ENCODE measurements around the gene LBP. TPM values are rescaled to one million over a fixed set of nuclear protein-coding genes. Genes with fewer than 3 reads are reported as not detected.

LBP gene
- total RNA-seq, 1 experiment from 2014 or later = 0.37 TPM

DNA sequence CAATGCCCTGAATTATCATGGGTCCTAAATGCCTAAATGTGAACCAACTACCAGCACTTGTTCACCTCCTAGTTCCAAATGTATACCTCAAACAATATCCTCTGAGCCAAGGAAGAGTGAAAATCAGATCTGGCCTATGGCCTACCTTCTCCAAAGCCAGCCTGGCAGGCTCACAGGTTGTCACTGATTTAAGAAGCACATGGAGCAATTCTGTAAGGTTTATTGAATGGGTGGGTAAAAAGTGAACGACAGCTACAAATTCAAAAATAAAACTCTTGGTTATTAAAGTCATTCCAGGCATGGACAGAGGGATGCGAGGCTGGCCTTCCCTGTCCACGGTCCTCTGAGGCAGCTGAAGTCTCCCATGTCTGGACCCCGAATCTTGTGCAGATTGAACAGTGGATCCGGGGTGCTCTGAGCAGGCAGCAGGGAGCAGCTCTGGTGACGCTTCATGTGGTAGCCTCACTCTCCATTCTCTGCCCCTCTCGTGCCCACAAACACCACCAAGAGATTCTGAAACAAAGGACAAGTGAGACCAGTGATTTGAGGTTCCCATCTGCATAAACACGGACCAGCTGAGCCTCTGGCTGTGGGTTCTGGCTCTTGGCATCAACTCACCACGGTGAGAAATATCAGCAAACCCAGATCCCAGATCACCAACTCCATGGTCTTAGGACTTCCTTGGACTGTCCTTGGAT, 74.3 kb downstream of the LBP start:
- DNase-seq (ENCODE audit: low spot score) (no peak), ATAC-seq (no peak)
- no peak overlapping the region for H3K27ac Mint-ChIP-seq
- H3K4me3 Mint-ChIP-seq = no peak overlapping the region
- TF ChIP-seq HMGXB4 (CRISPR knock-in tag; IDR thresholded peaks at IDR 0.05) (no peak), CREB1 (CRISPR knock-in tag; IDR thresholded peaks at IDR 0.05) (no peak)
- H3K4me1 Mint-ChIP-seq = peaks cover 18% of the 10 kb centered on the region
- H3K36me3 Mint-ChIP-seq = peaks cover 70% of the 10 kb centered on the region
- no peaks in the 10 kb centered on the region for H3K27me3 Mint-ChIP-seq (ENCODE audit: low read depth)
- no peaks in the 10 kb centered on the region for H3K9me3 Mint-ChIP-seq
- CTCF ChIA-PET = interaction anchor here (3.8 kb wide), 1 partner anchor 12 kb away, joined by 17 read pairs; no protein-coding TSS in a partner anchor
- POLR2A ChIA-PET = no interaction called here

GRCh38 chr20:38421915-38422314, 75.6 kb downstream of the LBP start:
- POLR2A ChIA-PET = no interaction called here
- DNase-seq (ENCODE audit: low spot score) (no peak), ATAC-seq (no peak)
- H3K4me1 Mint-ChIP-seq = peaks cover 6% of the 10 kb centered on the region
- peaks cover 80% of the 10 kb centered on the region for H3K36me3 Mint-ChIP-seq
- H3K27ac Mint-ChIP-seq = no peak overlapping the region
- TF ChIP-seq ZNF396 (CRISPR knock-in tag; IDR thresholded peaks at IDR 0.05; ENCODE audit: borderline replicate concordance) (no peak), FOXJ3 (CRISPR knock-in tag; IDR thresholded peaks at IDR 0.05; ENCODE audit: borderline replicate concordance) (no peak), JUN (CRISPR knock-in tag; IDR thresholded peaks at IDR 0.05) (no peak), E2F5 (CRISPR knock-in tag; IDR thresholded peaks at IDR 0.05) (no peak), EMX1 (CRISPR knock-in tag; IDR thresholded peaks at IDR 0.05) (no peak), NFYB (CRISPR knock-in tag; conservative IDR thresholded peaks at IDR 0.05; ENCODE audit: low read depth) (no peak), NR1H2 (CRISPR knock-in tag; IDR thresholded peaks at IDR 0.05) (no peak), IRF2 (CRISPR knock-in tag; IDR thresholded peaks at IDR 0.05; ENCODE audit: borderline replicate concordance, low read depth) (no peak), FOXP1 (CRISPR knock-in tag; IDR thresholded peaks at IDR 0.05; ENCODE audit: borderline replicate concordance) (no peak), HMGXB4 (CRISPR knock-in tag; IDR thresholded peaks at IDR 0.05) (no peak)
- TF ChIP-seq, protein P1, sequence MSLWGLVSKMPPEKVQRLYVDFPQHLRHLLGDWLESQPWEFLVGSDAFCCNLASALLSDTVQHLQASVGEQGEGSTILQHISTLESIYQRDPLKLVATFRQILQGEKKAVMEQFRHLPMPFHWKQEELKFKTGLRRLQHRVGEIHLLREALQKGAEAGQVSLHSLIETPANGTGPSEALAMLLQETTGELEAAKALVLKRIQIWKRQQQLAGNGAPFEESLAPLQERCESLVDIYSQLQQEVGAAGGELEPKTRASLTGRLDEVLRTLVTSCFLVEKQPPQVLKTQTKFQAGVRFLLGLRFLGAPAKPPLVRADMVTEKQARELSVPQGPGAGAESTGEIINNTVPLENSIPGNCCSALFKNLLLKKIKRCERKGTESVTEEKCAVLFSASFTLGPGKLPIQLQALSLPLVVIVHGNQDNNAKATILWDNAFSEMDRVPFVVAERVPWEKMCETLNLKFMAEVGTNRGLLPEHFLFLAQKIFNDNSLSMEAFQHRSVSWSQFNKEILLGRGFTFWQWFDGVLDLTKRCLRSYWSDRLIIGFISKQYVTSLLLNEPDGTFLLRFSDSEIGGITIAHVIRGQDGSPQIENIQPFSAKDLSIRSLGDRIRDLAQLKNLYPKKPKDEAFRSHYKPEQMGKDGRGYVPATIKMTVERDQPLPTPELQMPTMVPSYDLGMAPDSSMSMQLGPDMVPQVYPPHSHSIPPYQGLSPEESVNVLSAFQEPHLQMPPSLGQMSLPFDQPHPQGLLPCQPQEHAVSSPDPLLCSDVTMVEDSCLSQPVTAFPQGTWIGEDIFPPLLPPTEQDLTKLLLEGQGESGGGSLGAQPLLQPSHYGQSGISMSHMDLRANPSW (CRISPR knock-in tag; conservative IDR thresholded peaks at IDR 0.05; ENCODE audit: low read depth) = no peak
- TF ChIP-seq, protein P2, sequence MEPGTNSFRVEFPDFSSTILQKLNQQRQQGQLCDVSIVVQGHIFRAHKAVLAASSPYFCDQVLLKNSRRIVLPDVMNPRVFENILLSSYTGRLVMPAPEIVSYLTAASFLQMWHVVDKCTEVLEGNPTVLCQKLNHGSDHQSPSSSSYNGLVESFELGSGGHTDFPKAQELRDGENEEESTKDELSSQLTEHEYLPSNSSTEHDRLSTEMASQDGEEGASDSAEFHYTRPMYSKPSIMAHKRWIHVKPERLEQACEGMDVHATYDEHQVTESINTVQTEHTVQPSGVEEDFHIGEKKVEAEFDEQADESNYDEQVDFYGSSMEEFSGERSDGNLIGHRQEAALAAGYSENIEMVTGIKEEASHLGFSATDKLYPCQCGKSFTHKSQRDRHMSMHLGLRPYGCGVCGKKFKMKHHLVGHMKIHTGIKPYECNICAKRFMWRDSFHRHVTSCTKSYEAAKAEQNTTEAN (CRISPR knock-in tag; IDR thresholded peaks at IDR 0.05) = no peak
- TF ChIP-seq, protein P3, sequence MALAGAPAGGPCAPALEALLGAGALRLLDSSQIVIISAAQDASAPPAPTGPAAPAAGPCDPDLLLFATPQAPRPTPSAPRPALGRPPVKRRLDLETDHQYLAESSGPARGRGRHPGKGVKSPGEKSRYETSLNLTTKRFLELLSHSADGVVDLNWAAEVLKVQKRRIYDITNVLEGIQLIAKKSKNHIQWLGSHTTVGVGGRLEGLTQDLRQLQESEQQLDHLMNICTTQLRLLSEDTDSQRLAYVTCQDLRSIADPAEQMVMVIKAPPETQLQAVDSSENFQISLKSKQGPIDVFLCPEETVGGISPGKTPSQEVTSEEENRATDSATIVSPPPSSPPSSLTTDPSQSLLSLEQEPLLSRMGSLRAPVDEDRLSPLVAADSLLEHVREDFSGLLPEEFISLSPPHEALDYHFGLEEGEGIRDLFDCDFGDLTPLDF (CRISPR knock-in tag; IDR thresholded peaks at IDR 0.05) = no peak
- TF ChIP-seq, protein P4, sequence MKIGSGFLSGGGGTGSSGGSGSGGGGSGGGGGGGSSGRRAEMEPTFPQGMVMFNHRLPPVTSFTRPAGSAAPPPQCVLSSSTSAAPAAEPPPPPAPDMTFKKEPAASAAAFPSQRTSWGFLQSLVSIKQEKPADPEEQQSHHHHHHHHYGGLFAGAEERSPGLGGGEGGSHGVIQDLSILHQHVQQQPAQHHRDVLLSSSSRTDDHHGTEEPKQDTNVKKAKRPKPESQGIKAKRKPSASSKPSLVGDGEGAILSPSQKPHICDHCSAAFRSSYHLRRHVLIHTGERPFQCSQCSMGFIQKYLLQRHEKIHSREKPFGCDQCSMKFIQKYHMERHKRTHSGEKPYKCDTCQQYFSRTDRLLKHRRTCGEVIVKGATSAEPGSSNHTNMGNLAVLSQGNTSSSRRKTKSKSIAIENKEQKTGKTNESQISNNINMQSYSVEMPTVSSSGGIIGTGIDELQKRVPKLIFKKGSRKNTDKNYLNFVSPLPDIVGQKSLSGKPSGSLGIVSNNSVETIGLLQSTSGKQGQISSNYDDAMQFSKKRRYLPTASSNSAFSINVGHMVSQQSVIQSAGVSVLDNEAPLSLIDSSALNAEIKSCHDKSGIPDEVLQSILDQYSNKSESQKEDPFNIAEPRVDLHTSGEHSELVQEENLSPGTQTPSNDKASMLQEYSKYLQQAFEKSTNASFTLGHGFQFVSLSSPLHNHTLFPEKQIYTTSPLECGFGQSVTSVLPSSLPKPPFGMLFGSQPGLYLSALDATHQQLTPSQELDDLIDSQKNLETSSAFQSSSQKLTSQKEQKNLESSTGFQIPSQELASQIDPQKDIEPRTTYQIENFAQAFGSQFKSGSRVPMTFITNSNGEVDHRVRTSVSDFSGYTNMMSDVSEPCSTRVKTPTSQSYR (CRISPR knock-in tag; IDR thresholded peaks at IDR 0.05) = no peak
- no peak overlapping the region for H3K4me3 Mint-ChIP-seq
- CTCF ChIA-PET = interaction anchor here (1.4 kb wide), 1 partner anchor 13 kb away, joined by 4 read pairs; the partner anchor contains the start of gene SNHG17
- H3K27me3 Mint-ChIP-seq (ENCODE audit: low read depth) = no peaks in the 10 kb centered on the region
- H3K9me3 Mint-ChIP-seq = no peaks in the 10 kb centered on the region

Measured in WTC11 (cell line).